HAP-1 (cell line): ENCODE results near the gene HK1.
"Not testable (repeated sequence)": the region's sequence is repeated elsewhere in the genome, so short reads cannot be mapped to it uniquely, and the experiment has no call there.

Source experiments
- DNase-seq, 2 experiments: peaks; one replicate each; pipeline ENCODE4 v3.0.0-alpha.2; 2016 to 2020; ENCODE audit warnings: low spot score in 2 of 2
- H3K27me3 ChIP-seq: fragments of 250-450 bp; sonication (Bioruptor Pico); 2 replicates; pipeline ENCODE4 v1.5.1; 2020; ENCODE audit warnings: low read depth, mild to moderate bottlenecking, moderate library complexity
- H3K36me3 ChIP-seq: fragments of 250-450 bp; sonication (Bioruptor Pico); replicated peaks from 2 replicates; pipeline ENCODE4 v1.5.1; 2020; ENCODE audit warnings: mild to moderate bottlenecking
- H3K4me1 ChIP-seq: fragments of 250-450 bp; sonication (Bioruptor Pico); 2 replicates; pipeline ENCODE4 v1.5.1; 2020; ENCODE audit warnings: mild to moderate bottlenecking
- H3K4me3 ChIP-seq: fragments of 250-450 bp; sonication (Bioruptor Pico); 2 replicates; pipeline ENCODE4 v1.5.1; 2020; ENCODE audit warnings: mild to moderate bottlenecking, moderate library complexity
- H3K9me3 ChIP-seq: fragments of 250-450 bp; sonication (Bioruptor Pico); 2 replicates; pipeline ENCODE4 v1.5.1; 2020; ENCODE audit warnings: mild to moderate bottlenecking, moderate library complexity
- in situ Hi-C: fragments of 300-500 bp; cut with MboI; formaldehyde crosslinking; loops from 3 replicates; pipeline ENCODE4 v1.14.3; 2020; ENCODE audit warnings: low sequenced_read_pairs, inconsistent platforms, mixed read lengths

HK1 gene

DNA sequence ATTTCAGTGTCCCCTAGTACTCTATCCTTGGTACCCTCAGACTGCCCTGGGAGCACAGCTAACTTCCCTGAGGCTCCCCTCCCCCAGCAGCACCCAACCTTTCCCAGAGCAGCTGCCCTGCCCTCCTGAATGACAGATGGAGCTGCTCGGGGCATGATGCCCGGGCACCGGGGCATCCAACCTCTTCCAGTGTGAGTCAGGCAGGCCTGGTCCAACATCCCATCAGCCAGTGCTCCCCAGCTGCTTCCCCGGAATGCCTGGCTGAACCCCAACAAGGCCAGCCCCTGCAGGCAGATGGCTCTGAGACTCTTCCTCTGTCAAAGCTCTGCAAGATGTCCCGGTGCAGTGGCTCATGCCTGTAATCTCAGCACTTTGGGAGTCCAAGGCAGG lies 161.0 kb downstream of the HK1 start:
- no peak for DNase-seq
- Histone ChIP-seq H3K4me3 (no peak overlapping the region), H3K9me3 (no peaks in the 10 kb centered on the region), H3K27me3 (no peaks in the 10 kb centered on the region), H3K36me3 (no peaks in the 10 kb centered on the region), H3K4me1 (peaks cover 12% of the 10 kb centered on the region)
- in situ Hi-C loops, result loop anchor here (10.0 kb wide), 1 partner anchor 195 kb away; the partner anchor contains the start of gene FAM241B

DNA sequence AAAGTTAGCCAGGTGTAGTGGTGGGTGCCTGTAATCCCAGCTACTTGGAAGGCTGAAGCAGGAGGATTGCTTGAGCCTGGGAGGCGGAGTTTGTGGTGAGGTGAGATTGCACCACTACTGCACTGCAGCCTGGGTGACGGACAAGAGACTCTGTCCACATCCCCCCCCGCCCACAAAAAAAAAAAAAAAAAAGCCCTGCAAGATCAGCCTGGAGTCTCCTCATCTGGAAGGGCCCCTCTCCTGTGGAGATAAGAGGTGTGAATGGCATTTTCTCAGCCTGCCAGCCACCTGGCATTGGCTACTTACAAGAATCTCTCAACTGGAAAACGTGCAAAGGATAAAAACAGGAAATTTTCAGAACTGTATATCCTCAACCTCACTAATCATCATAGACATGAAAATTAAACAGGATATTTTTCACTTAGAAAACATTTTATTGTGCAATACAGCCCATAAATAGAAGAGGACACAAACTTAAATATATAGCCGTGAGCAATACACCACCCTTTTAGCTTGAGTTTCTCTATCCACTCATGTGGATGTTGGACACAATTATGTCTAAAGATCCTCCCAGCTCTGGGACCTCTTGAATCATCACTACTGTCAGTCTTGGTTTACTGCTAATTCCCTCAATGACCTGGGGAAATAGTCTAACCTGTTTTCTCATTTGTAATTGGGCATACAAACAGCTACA lies 161.7 kb downstream of the HK1 start:
- DNase-seq, result no peak

DNA sequence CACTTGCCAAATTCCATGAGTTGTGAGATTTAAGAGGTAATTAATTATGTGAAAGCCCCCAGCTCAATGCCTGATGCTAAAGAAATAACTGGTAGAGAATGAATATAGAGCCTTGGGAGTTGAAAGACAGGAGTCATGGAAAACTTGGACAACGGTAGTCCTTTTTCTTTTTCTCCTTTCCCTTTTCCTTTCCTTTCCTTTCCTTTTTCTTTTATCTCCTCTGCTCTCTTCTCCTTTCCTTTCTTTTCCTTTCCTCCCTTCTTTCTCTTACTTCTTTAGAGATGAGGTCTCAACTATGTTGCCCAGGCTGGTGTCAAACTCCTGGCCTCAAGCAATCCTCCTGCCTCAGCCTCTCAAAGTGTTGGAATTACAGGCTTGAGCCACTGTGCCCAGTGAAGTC lies 165.1 kb downstream of the HK1 start:
- in situ Hi-C loops, result no loop called here
- no peak for DNase-seq
- peaks cover 3% of the 10 kb centered on the region for H3K4me1 ChIP-seq

More for the DNA sequence above, 161.7 kb downstream of the HK1 start:
- H3K36me3 ChIP-seq, result no peaks in the 10 kb centered on the region
- in situ Hi-C loops, result loop anchor here (10.0 kb wide), 1 partner anchor 195 kb away; the partner anchor contains the start of gene FAM241B
- H3K27me3 ChIP-seq, result no peaks in the 10 kb centered on the region
- peaks cover 12% of the 10 kb centered on the region for H3K4me1 ChIP-seq
- no peak overlapping the region for H3K4me3 ChIP-seq
- H3K9me3 ChIP-seq, result no peaks in the 10 kb centered on the region

DNA sequence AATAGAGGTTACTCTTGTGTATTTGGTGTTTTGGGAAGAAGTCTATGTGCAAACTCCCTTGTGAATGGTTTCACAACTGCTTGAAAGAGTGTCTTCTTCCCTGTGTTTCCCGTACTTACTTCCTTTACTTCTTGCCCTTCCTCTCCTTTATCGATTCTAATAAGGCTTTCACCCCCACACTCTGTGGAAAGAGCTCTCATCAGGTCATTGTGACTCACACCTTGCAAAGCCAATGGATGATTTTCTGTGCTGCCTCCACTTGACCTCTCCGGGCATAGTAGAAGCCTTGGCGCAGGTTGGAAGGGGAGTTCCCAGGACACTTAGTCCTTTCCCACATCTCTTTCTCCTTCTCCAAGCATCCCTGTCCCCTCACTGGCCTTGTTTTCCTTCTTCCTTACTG lies 166.7 kb downstream of the HK1 start:
- H3K9me3 ChIP-seq, result no peaks in the 10 kb centered on the region
- peaks cover 2% of the 10 kb centered on the region; the same call in 1 of the 2 replicates for H3K4me1 ChIP-seq
- DNase-seq, result no peak
- H3K4me3 ChIP-seq, result no peak overlapping the region
- in situ Hi-C loops, result no loop called here
- no peaks in the 10 kb centered on the region for H3K36me3 ChIP-seq
- H3K27me3 ChIP-seq, result no peaks in the 10 kb centered on the region

More for the DNA sequence above, 165.1 kb downstream of the HK1 start:
- Histone ChIP-seq H3K4me3 (no peak overlapping the region), H3K9me3 (no peaks in the 10 kb centered on the region), H3K27me3 (no peaks in the 10 kb centered on the region), H3K36me3 (no peaks in the 10 kb centered on the region)

DNA sequence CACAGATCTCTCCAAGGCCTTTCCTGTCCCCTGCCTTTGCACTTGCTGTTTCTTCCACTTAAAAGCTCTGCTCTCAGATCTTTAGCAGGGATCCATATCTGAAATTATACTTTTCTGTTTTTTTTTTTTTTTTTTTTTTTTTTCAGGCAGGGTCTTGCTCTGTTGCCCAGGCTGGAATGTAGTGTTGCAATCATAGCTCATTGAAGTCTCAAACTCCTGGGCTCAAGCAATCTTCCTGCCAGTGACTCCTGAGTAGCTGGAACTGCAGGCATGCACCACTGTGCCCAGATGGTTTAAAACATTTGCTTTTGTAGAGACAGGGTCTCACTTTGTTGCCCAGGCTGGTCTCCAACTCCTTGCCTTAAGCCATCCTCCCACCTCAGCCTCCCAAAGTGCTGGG lies 167.9 kb downstream of the HK1 start:
- Histone ChIP-seq H3K27me3 (no peaks in the 10 kb centered on the region), H3K4me3 (no peak overlapping the region), H3K36me3 (no peaks in the 10 kb centered on the region), H3K9me3 (no peaks in the 10 kb centered on the region), H3K4me1 (peaks cover 9% of the 10 kb centered on the region)
- DNase-seq, result no peak
- in situ Hi-C loops, result no loop called here

DNA sequence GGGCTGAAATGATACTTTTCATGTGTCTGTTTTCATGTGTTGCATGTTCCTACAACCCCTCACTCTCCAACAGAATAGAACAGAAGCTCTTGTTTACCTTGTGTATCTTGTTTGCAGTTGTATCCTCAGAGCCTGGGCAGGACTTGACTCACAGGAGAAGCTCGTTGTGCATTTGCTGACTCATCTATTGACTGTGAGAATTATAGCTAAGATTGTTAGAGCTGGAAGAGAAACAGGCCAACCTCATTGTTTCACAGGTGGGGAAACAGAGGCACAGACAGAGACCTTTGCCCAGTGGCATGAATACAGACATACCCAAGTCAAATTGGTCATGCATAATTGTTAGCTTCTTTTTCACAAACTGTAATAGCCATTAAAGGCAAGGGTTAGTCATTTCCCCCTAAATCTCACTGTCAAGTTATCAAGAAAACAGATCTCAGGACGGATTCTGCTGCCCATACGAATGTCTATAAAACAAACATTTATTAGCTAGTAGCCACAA lies 168.4 kb downstream of the HK1 start:
- DNase-seq, result no peak
- Histone ChIP-seq H3K36me3 (no peaks in the 10 kb centered on the region), H3K27me3 (no peaks in the 10 kb centered on the region), H3K9me3 (no peaks in the 10 kb centered on the region), H3K4me3 (no peak overlapping the region), H3K4me1 (peaks cover 9% of the 10 kb centered on the region)
- in situ Hi-C loops, result no loop called here

DNA sequence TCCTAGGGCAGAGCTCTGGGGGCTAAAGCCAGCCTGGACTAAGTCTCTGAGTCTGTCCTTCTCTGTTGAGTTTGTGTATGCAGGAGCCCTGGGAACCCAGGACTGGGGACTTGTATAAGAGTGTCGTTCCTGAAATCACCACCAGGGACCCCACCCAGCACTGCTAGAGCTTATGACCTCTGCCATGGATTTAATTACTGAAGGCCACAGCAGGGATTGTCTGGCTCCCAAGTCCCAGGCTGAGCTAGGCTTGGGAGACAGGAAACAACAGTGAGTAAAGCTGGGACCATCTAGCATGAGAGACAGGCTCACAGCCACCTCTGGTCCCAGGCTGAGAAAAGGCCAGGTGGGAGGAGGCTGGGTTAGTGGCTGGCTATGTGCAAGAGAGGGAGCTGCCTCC lies 171.5 kb downstream of the HK1 start:
- peaks cover 13% of the 10 kb centered on the region for H3K4me1 ChIP-seq
- in situ Hi-C loops, result no loop called here
- no peaks in the 10 kb centered on the region for H3K9me3 ChIP-seq
- DNase-seq, result peak; percentile 68 to 83
- no peaks in the 10 kb centered on the region for H3K36me3 ChIP-seq
- H3K4me3 ChIP-seq, result no peak overlapping the region
- H3K27me3 ChIP-seq, result no peaks in the 10 kb centered on the region

DNA sequence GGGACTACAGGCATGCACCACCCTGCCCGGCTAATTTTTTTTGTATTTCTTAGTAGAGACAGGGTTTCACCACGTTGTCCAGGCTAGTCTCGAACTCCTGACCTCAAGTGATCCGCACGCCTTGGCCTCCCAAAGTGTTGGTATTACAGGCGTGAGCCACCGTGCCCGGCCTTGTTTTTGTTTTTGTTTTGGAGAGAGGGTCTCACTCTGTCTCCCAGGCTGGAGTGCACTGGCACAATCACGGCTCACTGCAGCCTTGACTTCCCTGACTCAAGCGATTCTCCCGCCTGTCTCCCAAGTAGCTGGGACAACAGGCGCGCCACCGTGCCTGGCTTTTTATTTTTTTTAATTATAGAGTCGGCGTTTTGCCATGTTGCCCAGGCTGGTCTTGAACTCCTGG lies 172.1 kb downstream of the HK1 start:
- H3K36me3 ChIP-seq, H3K4me3 ChIP-seq, in situ Hi-C loops, DNase-seq, H3K27me3 ChIP-seq, H3K9me3 ChIP-seq: not testable (repeated sequence)
- H3K4me1 ChIP-seq, result peaks cover 13% of the 10 kb centered on the region

DNA sequence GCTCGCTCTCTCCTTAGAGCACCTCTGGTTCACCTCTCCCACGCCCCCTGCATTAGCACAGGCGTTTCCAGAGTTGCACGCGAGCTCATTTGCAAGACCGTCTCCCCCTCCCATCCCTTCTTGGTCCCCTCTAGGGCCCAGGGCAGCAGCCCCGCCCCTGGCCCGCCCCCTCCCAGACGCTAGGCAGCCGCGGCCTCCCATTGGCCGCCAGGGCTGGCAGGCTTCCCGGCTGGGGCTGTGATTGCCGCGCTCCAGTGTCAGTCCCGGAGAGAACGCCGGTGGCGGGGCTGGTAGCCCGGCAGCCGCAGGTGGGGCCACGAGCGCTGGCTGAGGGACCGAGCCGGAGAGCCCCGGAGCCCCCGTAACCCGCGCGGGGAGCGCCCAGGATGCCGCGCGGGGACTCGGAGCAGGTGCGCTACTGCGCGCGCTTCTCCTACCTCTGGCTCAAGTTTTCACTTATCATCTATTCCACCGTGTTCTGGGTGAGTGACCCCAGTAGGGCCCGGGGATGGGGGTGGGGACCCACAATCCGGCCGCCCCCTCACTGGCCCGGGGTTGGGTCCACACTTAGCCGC lies 173.0 kb downstream of the HK1 start, which contains the start of gene TSPAN15:
Gene TSPAN15 (plus strand): TSS at position 257 of the 575 bp plus-strand sequence. CDS start 130 bp downstream, at position 387.
- DNase-seq, result peak; percentile 82 to 94
- no peaks in the 10 kb centered on the region for H3K27me3 ChIP-seq
- in situ Hi-C loops, result no loop called here
- H3K36me3 ChIP-seq, result no peaks in the 10 kb centered on the region
- peaks cover 13% of the 10 kb centered on the region for H3K4me1 ChIP-seq
- peak within 1 kb of the TSS; percentile 75 for H3K4me3 ChIP-seq
- H3K9me3 ChIP-seq, result no peaks in the 10 kb centered on the region
